ENCODE results near the gene B3GALT6.

The B3GALT6 gene

DNA sequence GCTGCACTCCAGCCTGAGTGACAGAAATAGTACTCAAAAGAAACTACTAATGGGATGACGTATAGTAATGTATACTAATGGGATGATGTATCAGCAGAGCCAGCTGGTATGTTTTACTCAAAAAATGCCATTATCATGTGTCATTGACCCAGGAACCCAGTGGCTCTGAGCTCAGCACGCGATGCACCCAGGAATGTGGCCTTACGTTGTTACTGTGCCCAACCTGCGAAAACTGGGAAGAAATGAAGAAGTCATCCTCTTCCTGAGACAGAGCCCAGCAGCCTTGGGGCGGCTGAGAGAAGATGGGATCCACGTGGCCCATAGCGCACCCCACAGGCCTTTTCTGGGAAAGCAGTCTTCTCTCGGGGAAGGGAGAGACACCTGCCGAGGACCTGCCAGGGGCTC, 32.8 kb downstream of the B3GALT6 start:
- DNase-seq (ENCODE audit: low spot score) = peak; percentile 97

DNA sequence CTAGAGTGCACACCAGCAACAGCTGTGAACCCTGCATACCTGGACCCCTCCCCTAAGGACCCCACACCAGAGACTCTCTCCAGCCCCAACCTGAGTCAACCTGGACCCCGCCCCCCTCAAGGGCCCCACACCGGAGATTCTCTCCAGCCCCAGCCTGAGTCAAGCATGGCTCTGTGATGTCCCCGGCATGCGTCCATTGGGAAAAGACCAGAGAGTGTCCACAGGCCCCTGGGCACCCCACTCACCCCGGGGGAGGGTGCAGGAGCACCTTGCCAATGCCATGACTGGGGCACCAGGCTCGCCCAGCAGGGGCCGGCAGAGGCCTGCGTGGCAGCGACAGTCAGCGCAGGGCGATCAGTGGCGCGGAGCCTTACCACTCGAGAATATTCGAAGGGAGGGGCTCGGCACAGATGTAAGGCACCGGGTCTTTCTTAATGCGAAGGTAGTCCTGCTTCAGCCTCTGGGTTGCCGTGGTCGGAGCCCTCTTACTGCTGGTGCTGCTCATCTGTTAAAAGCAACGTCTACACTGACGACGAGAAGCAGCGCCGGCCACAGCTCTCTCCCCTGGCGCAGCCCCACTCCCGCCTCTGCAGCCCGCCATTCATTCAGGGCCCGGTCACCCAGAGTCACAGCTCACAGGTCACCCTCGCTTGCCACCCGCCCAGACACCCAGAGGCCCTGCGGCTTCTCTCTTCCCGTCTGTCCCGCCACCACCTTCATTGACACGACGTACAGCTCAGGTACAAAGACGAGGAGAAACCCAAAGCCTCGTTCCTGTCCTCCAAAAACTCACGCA, 35.6 kb downstream of the B3GALT6 start:
- no peak for DNase-seq (ENCODE audit: low spot score)

DNA sequence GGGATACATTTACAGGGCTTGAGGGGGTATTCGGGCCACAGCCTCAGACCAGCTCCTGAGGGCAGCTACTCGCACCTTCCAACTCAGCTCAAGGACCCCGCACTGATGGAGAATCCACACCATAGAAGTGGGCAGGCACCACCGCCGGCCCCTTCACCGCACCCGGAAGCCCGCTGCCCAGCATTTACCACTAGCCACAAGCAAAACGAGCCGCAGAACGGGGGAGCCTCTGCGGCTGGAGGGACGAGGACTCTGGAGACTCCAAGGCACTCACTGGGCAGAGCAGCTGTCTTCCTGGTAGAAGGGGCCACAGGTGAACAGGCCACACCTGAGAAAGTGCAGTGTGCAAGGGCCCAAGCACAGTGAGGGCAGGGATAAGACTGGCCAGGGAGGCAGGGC, 36.2 kb downstream of the B3GALT6 start:
- DNase-seq (ENCODE audit: low spot score) = no peak

DNA sequence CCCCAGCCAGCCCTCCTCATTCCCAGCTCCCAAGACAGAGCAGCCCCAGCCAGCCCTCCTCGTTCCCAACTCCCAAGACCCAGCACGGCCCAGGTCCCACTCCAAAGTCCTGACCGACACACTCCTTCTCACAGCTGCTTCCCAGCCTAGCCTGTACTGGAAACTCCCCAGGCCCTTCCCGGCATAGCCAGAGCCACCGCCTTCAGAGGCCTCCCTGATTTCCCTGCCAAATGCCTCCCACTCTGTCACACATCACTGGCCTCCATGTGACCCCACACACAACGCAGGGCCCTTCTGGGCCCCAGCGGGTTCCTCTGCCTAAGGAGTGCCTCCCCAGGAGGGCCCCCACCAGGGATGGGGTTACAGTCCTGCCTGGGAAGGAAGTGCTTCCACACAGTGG, 38.8 kb downstream of the B3GALT6 start:
- no peak for DNase-seq (ENCODE audit: low spot score)

DNA sequence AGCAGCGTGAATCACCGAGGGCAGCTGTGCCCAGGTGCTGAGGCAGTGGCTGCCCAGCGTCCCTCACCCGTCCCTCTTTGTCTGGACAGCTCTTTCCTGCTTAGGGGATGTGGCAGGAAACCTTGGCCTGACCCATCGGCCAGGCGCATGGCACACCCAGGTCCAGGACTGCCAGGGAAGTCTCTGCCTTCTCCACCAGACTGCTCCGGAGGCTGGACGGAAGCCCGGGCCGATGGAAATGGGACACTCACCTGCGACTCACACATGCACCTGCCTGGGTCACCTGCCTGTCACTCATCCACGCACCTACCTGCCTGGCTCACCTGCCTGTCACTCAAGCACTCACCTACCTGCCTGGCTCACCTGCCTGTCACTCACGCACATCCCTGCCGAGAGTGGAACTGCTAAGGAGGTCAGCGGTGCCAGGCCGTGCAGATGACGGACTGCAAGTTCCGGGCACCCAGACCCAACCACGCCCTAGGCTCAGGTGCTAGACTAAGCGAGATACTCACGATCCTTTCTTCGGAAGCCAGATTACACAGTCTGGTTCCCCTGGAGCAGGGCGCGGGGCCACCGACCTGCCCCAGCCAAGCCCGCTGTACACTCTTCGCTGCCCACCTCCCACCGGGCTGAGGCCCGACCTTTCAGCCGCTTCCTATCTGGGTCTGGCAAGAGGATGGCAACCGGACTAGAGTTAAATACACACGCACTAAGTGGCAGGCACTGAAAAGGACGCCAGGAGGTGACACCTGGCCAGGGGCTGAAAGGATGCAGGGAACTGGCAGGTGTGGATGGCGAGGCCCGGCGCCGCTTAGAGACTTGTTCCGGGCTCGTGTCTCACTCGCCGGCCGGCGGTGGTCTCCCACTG, 40.5 kb downstream of the B3GALT6 start:
- peak; percentile 30 for DNase-seq (ENCODE audit: low spot score)

DNA sequence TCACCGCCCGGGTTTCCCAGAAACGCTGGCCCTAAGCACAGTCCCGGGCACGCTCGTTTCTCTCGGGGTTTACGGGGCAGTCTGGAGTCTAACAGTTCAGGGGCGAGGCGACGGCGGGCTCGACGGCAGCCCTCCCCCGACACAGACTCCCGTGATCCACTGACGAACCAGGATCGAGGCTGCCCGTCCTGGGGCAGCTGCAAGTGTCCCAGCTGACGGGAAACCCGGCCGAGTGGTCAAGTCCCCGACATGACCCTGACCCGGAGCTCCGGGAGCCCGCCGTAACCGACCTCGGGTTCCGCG, 41.1 kb downstream of the B3GALT6 start:
- peak; percentile 13 for DNase-seq (ENCODE audit: low spot score)

DNA sequence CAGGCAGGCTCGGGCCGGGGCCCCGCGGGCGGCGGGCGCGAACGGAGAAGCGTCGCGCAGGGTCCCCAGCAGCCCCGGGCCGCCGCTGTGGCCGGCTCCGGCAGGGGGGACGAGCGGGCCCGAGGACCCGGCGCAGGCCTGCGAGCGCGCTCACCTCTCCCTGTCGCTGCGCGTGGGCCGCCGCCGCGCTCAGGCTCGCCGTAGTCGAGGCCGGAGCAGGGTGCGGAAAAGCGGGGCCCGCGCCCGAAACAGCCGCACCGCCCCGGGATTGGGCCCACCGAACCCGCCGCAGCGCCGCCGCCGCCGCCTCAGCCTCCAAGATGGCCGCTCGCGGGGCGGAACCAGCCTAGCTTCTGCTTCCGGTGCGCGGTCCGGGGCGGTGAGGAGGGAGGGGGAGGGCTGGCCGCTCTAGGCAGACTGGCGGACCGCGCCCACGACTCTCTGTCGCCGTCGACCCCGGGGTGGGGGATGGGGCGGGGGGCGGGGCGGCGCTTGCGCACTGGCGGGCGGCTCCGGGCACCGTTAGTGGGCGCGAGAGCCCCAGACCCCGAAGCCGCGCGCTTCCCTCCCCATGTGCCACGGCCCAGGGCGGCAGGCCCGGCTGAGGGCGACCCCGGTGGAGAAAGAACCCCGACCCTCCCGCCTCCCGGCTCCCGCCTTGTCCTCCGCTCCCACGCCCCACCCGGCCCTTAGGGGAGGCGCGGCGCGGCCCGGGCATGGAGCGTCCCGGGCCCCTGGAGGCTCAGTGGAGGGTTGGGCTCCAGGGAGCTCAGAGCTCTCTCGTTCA, 41.7 kb downstream of the B3GALT6 start, which contains the start of gene UBE2J2:
UBE2J2 (minus strand) TSS at position 343 of the 787 bp plus-strand sequence. CDS start 5,862 bp downstream, outside the sequence.
- peak; percentile 92 for DNase-seq (ENCODE audit: low spot score)

DNA sequence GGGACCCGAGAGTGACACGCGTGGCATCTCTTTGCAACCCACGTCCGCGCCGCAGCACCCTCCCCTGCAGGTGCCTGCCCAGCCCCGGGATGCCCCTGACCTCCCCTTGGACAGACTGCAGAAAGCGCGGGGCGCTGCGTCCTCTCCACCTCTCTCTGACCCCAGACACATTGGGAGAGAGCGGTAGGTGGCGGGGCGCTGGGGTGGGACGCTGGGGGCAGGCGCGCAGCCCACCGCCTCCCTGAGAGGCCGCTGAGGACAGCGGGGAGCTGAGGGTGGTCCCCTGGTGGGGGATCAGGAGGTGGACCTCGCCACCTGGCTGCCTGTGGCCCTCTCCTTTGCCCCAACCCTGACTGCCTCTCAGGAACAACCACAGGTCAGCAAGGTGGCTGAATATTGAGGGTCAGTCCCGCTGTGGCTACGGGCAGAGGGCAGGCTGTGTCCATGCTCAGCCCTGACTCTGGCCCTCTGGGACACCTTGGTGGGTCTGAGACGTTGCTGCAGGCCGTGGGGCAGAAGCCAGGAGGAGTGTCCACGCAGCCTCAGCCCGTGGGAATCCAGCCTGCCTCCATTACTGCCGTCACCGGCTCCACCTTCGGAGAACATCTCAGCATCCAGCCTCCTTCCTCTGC, 42.4 kb downstream of the B3GALT6 start:
- peak; percentile 16 for DNase-seq (ENCODE audit: low spot score)

DNA sequence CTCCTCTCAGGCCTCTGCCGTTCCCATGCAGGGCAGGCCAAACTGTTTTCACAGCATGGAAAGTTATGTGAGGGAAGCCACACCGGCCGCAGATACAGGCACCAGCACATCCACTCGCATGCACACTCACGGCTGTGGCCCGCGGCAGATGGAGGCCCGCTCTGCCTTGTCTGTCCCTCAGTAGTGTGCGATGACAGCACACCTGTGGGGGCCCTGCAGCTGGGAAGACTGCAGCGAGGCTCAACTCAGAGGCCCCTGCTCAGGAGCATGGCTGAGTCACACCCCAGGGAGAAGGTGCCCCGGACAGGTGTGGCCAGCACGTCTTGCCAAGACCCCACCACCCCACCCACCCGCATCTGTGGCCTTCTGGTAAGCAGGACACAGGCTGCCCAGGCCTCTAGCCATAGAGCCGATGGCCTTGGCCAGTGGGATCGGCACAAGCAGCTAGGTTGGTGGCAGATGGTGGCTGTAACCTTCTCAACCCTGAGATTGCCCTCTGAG, 42.9 kb downstream of the B3GALT6 start:
- no peak for DNase-seq (ENCODE audit: low spot score)

DNA sequence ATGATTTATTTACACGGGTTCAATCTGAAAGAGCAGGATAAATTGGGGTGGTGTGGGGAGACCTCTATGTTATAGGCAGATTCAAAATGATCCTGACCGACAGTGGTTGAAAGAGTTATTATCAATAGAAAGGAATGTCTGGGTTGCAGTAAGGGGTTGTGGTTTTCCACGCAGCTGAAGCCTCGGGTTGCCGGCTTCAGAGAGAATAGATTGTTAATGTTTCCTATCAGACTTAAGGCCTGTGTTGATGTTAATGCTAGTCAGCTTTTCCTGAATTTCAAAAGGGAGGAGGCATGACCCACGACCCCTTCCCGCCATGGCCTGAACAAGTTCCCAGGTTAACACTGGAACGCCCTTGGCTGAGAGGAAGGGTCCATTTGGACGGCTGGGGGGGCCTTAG, 43.8 kb downstream of the B3GALT6 start:
- no peak for DNase-seq (ENCODE audit: low spot score)

DNA sequence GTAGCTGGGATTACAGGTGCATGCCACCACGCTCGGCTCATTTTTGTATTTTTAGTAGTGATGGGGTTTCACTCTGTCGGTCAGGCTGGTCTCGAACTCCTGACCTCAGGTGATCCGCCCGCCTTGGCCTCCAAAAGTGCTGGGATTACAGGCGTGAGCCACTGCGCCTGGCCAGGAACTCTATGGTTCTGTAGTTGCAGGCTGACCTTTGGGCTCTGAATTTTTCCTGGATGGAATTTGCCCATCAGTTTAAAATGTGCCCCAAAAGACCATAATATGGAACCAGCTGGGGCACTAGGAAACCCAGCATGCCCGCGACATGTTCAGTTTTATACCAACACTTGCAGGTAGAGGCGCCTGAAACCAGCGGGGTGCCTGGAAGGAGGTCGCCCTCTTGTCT, 46.6 kb downstream of the B3GALT6 start:
- no peak for DNase-seq (ENCODE audit: low spot score)

DNA sequence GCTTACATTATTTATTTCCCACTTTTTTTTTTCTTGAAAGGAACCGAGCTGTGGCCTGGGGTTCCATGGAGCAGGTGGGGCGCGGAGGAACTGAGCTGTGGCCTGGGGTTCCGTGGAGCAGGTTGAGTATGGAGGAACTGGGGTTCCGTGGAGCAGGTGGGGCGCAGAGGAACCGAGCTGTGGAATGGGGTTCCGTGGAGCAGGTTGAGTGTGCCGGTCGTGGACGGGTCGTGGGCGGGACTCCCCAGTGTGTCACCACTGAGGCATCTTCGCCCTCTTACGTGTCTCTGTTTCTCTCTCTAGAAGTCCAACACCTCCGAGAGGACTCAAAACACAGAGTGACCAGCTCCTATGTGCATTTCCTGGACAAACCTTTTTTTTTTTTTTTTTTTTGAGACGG, 47.0 kb downstream of the B3GALT6 start:
- no peak for DNase-seq (ENCODE audit: low spot score)

DNA sequence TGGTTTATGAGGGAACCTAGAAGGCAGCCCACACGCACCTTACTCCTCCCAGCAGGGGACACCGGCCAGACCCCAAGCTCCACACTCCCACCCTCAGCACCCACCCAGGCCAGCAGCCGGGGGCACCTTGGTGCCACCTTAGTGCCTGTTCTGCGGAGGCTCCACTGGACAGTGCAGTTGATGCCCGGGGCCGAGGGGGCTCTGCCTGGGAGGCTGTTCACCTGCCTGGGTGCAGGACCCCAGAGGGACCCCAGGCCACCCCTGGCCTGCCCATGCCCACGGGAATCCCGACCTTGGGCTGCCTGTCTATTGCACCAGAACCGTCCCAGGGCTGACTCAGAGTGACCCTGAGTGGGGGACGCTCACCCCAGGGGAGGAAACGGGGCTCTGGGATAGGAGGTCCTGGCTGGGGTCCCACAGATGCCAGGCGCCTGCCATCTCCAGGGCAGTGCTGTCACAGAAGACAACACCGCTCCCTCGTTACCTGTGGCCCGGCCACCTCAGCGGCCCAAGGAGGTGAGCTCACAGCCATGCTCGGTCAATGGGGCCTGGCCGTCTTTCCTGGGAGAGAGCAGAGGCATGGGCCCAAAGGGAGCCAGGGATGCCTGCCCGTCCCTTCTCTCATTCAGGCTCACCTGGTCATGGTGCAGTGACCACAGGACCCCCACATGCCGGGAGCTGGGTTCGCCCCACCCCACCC, 48.9 kb downstream of the B3GALT6 start:
- no peak for DNase-seq (ENCODE audit: low spot score)

DNA sequence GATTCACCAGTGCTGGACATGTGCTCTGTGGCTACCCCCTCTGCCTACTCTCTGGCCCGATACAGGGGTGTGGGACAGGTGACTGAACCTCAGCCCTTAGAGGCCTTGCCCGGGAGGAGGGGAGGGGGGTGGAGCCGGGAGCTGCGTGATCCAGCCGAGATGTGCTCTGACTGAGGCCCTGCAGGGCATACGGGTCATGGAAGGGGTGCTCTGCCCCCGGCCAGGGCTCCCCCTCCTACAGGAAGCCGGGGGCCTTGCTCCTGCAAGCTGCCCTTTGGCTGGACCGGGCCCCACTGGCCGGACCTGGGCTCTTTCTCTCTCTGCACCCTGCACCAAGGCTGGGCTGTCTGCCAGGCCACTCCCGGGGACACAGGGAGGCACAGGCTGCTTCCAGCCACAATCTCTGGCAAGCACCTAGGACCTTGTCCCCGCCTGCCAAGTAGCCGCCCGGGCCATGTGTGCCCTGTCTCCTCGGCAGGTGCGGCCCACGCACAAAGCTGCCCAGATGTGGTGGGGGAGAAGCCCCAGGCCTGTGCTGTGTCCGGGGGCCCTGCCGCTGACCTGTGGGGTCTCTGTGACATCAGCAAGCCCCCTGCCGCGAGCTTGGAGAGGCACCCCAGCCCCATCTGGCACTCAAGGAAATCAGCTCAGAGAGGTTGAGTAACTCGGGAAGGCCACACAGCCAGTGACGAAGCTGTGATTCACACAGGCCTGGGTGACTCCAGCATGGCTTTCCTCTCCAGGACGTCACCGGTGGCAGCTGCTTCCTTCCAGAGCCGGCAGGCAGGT, 49.7 kb downstream of the B3GALT6 start:
- peak; percentile 88 for DNase-seq (ENCODE audit: low spot score)

DNA sequence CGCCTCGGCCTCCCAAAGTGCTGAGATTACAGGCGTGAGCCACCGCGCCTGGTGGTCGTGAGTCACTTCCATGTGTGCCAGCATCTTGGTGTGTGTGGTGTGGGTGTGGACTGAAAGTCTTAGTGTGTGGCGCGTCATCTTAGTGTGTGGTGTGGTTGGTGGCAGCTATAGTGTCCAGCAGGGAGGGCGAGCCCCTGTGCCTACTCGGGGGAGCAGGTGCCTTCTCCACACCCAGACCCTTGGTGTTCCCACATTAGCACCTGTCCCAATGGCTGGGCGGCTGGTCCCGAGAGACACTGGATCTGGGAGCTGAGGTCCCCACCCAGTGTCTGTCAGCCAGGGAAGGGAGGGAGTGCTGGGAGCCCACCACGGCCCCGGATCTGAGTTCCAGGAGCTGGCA, 51.0 kb downstream of the B3GALT6 start:
- peak; percentile 83 for DNase-seq (ENCODE audit: low spot score)

DNA sequence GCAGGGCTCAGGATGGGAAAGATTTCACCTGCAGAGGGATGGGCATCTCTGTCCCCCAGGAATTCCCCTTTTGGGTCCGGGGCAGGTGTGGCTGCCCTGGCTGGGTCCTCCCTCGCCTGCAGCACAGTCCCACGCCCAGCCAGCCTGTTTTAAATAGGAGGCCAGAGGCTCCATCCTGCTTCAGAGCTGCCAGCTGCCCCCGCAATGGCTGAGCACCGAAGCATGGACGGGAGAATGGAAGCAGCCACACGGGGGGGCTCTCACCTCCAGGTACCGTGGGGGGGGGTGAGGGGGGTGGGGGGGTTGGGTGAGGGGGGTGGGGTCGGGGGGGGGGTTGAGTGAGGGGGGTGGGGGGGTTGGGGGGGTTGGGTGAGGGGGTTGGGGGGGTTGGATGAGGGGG, 51.8 kb downstream of the B3GALT6 start:
- DNase-seq (ENCODE audit: low spot score) = no peak
